Hematopoietic multipotent progenitor cell (in vitro differentiated cells): ENCODE measurements around the gene QRFP. TPM values are rescaled to one million over a fixed set of nuclear protein-coding genes. Genes with fewer than 3 reads are reported as not detected.

Source experiments
- DNase-seq, 3 donors: peaks; one replicate each; pipeline ENCODE4 v3.0.0-alpha.2; 2011 to 2015; ENCODE audit warnings: low read depth in 2 of 3, low spot score in 2 of 3
- total RNA-seq: library from RNA; depleted of rRNA; stranded (reverse); fragments of >200 nt; gene quantifications from one replicate; pipeline ENCODE4 v1.2.3, GENCODE V29; 2012

The QRFP gene
- total RNA-seq, 1 donor, result under 0.01 TPM

- no peak for DNase-seq
Observed at GRCh38 chr9:130905902-130906734, 9.5 kb upstream of the QRFP start.

GRCh38 chr9:130905125-130905901 is 8.7 kb upstream of the QRFP start:
- no peak for DNase-seq

GRCh38 chr9:130904070-130905044 is 7.7 kb upstream of the QRFP start:
- no peak for DNase-seq

GRCh38 chr9:130903194-130904069 is 6.8 kb upstream of the QRFP start:
- no peak for DNase-seq

GRCh38 chr9:130902204-130903185 is 5.9 kb upstream of the QRFP start:
- no peak for DNase-seq

GRCh38 chr9:130901498-130902203 is 5.0 kb upstream of the QRFP start:
- no peak for DNase-seq

GRCh38 chr9:130900701-130901497 is 4.3 kb upstream of the QRFP start:
- no peak for DNase-seq

- no peak for DNase-seq
Observed at GRCh38 chr9:130899051-130899748, 2.6 kb upstream of the QRFP start.

- no peak for DNase-seq
Observed at GRCh38 chr9:130898552-130898852, 1.9 kb upstream of the QRFP start.

GRCh38 chr9:130897848-130898551 is 1.4 kb upstream of the QRFP start:
- no peak for DNase-seq

- DNase-seq, result no peak
Observed at GRCh38 chr9:130897105-130897751, 616 bp upstream of the QRFP start.

GRCh38 chr9:130895481-130896232 is 955 bp downstream of the QRFP start:
- no peak for DNase-seq

GRCh38 chr9:130895038-130895437 is 1.6 kb downstream of the QRFP start:
- no peak for DNase-seq

GRCh38 chr9:130894546-130894945 is 2.1 kb downstream of the QRFP start:
- DNase-seq, result no peak
